GM12865 (cell line): ENCODE measurements around the gene OR52J3.

Experiments
- DNase-seq: peaks from one replicate; pipeline ENCODE4 v3.0.0; 2010; ENCODE audit warnings: low read depth
- H3K4me3 ChIP-seq: 2 replicates; pipeline ENCODE4 v1.5.1; 2011; ENCODE audit warnings: mild to moderate bottlenecking, low read depth, low read length, control low read depth
- TF ChIP-seq, protein P1 (sequence below): IDR thresholded peaks from 2 replicates; pipeline ENCODE4 v1.5.1; 2011; ENCODE audit warnings: low read length, control low read depth, low read depth, inconsistent platforms; ENCODE audit not compliant: insufficient read depth; ENCODE audit errors: missing control alignments

OR52J3 gene

DNA sequence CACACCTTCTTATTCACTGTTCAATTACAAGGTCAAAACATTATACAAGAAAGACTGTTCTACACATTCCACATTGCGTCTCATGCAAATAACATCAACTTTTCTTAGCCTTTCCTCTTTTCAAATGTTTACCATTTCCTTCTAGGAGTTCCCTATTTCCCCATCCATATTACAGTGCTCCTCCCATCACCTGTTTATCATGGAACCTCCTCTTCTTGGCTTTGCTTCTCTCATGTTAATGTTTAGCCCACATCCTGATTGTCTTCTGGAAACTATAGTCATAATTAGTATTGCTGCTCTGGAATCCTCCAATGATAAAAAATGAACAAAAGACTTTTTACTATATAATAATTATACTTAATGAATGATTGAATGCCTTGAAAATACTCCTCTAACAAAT lies 44.3 kb downstream of the OR52J3 start:
- H3K4me3 ChIP-seq: no peak overlapping the region
- TF ChIP-seq, protein P1, sequence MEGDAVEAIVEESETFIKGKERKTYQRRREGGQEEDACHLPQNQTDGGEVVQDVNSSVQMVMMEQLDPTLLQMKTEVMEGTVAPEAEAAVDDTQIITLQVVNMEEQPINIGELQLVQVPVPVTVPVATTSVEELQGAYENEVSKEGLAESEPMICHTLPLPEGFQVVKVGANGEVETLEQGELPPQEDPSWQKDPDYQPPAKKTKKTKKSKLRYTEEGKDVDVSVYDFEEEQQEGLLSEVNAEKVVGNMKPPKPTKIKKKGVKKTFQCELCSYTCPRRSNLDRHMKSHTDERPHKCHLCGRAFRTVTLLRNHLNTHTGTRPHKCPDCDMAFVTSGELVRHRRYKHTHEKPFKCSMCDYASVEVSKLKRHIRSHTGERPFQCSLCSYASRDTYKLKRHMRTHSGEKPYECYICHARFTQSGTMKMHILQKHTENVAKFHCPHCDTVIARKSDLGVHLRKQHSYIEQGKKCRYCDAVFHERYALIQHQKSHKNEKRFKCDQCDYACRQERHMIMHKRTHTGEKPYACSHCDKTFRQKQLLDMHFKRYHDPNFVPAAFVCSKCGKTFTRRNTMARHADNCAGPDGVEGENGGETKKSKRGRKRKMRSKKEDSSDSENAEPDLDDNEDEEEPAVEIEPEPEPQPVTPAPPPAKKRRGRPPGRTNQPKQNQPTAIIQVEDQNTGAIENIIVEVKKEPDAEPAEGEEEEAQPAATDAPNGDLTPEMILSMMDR: no peak

DNA sequence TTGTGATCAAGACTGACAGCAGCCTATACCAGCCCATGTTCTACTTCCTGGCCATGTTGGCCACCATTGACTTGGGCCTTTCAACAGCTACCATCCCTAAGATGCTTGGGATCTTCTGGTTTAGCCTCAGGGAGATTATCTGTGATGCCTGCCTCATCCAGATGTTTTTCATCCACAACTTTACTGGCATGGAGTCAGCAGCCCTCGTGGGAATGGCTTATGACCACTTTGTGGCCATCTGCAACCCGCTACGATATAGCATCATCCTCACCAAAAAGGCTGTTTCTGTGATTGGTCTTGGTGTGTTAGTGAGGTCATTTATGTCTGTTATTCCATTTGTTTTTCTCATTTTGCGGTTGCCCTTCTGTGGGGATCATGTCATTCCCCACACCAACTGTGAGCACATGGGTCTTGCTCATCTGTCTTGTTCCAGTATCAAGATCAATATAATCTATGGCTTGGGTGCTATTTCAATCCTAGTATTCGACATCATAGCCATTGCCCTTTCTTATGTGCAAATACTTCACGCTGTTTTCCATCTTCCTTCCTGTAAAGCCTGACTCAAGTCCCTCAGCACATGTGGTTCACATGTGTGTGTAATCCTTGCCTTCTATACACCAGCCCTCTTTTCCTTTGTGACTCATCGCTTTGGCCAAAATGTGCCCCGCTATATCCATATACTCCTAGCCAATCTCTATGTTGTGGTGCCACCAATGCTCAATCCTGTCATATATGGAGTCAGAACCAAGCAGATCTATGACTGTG lies 46.7 kb downstream of the OR52J3 start:
- no peak overlapping the region for H3K4me3 ChIP-seq
- TF ChIP-seq, protein P1: no peak
- DNase-seq: no peak

More for the DNA sequence above, 44.3 kb downstream of the OR52J3 start:
- DNase-seq: no peak

DNA sequence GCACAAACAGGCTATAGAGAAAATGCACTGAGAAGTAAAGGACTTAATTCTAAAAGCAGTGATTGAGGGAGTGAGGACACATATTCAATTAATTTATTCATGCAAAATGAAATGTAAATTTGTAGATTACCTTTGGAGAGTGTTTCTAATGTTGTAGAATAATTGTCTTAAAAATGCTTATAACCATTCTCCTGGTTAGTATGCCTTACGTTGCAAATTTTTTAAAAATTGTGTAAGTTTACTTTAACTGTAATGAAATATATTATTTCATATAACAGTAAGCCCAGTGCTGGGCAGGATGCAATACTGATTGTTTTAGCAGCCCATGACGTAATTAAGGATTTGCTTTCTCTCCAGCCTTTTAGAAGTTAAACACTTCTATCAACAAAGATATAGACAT lies 49.7 kb downstream of the OR52J3 start:
- no peak overlapping the region for H3K4me3 ChIP-seq
- TF ChIP-seq, protein P1: no peak
- no peak for DNase-seq
